DMS153 treated with DMSO at 0.1 percent for 48 hours (cell line): Measurements from ENCODE around the gene ABCD3.
"Not testable (repeated sequence)": the region's sequence is repeated elsewhere in the genome, so short reads cannot be mapped to it uniquely, and the experiment has no call there.

Experiments
- DNase-seq: peaks from one replicate; lab custom pipeline; 2025; ENCODE audit not compliant: unreplicated experiment; lab: John Stamatoyannopoulos, UW

ABCD3 gene

GRCh38 chr1:94417978-94418663 is at the start of gene ABCD3:
ABCD3 (plus strand) TSS chr1:94418389; CDS start chr1:94418479, 90 bp downstream.
- DNase-seq, result peak; percentile 86

- not testable (repeated sequence) for DNase-seq
These were observed 45.4 kb upstream of the ABCD3 start for GRCh38 chr1:94372771-94373170.

- DNase-seq, result not testable (repeated sequence)
These were observed 44.9 kb upstream of the ABCD3 start for GRCh38 chr1:94373311-94373710.

GRCh38 chr1:94375666-94376065 is 42.5 kb upstream of the ABCD3 start:
- DNase-seq, result not testable (repeated sequence)

GRCh38 chr1:94378493-94378892 is 39.7 kb upstream of the ABCD3 start:
- DNase-seq, result not testable (repeated sequence)

- no peak for DNase-seq
These were observed 38.6 kb upstream of the ABCD3 start for GRCh38 chr1:94379615-94380014.

GRCh38 chr1:94382201-94382600 is 36.0 kb upstream of the ABCD3 start:
- no peak for DNase-seq

- no peak for DNase-seq
These were observed 34.2 kb upstream of the ABCD3 start for GRCh38 chr1:94383966-94384408.

GRCh38 chr1:94384485-94385265 is 33.5 kb upstream of the ABCD3 start:
- DNase-seq, result peak; percentile 38

GRCh38 chr1:94385308-94385929 is 32.8 kb upstream of the ABCD3 start:
- DNase-seq, result no peak

- no peak for DNase-seq
These were observed 28.9 kb upstream of the ABCD3 start for GRCh38 chr1:94389298-94389697.

GRCh38 chr1:94394247-94394646 is 23.9 kb upstream of the ABCD3 start:
- no peak for DNase-seq

- DNase-seq, result no peak
These were observed 23.0 kb upstream of the ABCD3 start for GRCh38 chr1:94395231-94395630.

- DNase-seq, result no peak
These were observed 22.4 kb upstream of the ABCD3 start for GRCh38 chr1:94395748-94396309.

- no peak for DNase-seq
These were observed 21.7 kb upstream of the ABCD3 start for GRCh38 chr1:94396356-94397010.

- DNase-seq, result no peak
These were observed 19.8 kb upstream of the ABCD3 start for GRCh38 chr1:94398356-94398755.

- no peak for DNase-seq
These were observed 18.7 kb upstream of the ABCD3 start for GRCh38 chr1:94399453-94399852.

- no peak for DNase-seq
These were observed 17.0 kb upstream of the ABCD3 start for GRCh38 chr1:94401206-94401605.

GRCh38 chr1:94406446-94406845 is 11.7 kb upstream of the ABCD3 start:
- no peak for DNase-seq

- DNase-seq, result no peak
These were observed 9.9 kb upstream of the ABCD3 start for GRCh38 chr1:94408104-94408830.
